Fibroblast of pulmonary artery (primary cell): Measurements from ENCODE around the gene HOXA4.

Source experiments
- DNase-seq: peaks from one replicate; pipeline ENCODE4 v3.0.0-alpha.2; 2010; ENCODE audit warnings: low read depth
- H3K4me3 ChIP-seq: replicated peaks from 2 replicates; pipeline ENCODE4 v1.5.1; 2011; ENCODE audit warnings: low read depth, mild to moderate bottlenecking, control low read depth, low read length, moderate library complexity
- TF ChIP-seq, protein P1 (sequence below): IDR thresholded peaks from 2 replicates; pipeline ENCODE4 v1.5.1; 2011; ENCODE audit warnings: mild to moderate bottlenecking, control low read depth, low read length, inconsistent platforms; ENCODE audit errors: missing control alignments

The HOXA4 gene

GRCh38 chr7:27143023-27143949 lies 12.7 kb upstream of the HOXA4 start, which contains the start of gene HOXA5:
Gene HOXA5, minus strand, starts transcription at chr7:27143681. Its CDS starts 74 bp downstream, at chr7:27143607.
- peak; percentile 84 for DNase-seq
- H3K4me3 ChIP-seq: peak within 1 kb of the TSS; percentile 48
- TF ChIP-seq, protein P1, sequence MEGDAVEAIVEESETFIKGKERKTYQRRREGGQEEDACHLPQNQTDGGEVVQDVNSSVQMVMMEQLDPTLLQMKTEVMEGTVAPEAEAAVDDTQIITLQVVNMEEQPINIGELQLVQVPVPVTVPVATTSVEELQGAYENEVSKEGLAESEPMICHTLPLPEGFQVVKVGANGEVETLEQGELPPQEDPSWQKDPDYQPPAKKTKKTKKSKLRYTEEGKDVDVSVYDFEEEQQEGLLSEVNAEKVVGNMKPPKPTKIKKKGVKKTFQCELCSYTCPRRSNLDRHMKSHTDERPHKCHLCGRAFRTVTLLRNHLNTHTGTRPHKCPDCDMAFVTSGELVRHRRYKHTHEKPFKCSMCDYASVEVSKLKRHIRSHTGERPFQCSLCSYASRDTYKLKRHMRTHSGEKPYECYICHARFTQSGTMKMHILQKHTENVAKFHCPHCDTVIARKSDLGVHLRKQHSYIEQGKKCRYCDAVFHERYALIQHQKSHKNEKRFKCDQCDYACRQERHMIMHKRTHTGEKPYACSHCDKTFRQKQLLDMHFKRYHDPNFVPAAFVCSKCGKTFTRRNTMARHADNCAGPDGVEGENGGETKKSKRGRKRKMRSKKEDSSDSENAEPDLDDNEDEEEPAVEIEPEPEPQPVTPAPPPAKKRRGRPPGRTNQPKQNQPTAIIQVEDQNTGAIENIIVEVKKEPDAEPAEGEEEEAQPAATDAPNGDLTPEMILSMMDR: peak; percentile 9

DNA sequence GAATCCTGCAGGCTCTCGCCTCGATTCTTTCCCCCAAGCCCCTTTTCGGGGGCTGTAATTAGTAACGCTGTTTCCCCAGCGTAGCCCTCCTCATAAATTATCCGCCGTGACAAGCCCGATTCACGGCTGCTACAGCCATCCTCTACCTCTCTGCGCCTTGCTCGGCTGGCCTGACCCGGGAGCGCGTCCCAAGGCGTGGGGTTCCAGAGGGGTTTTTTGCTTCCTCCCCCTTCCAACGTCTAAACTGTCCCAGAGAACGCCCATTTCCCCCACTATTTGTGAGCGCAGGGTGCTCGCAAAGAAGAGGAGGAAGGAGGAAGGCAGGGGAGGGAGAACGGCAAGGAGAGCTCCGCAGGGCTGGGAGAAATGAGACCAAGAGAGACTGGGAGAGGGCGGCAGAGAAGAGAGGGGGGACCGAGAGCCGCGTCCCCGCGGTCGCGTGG lies 12.0 kb upstream of the HOXA4 start:
- DNase-seq: no peak
- TF ChIP-seq, protein P1: no peak
- H3K4me3 ChIP-seq: peak overlapping the region; percentile 48

GRCh38 chr7:27141923-27142579 lies 11.5 kb upstream of the HOXA4 start:
- H3K4me3 ChIP-seq: peak overlapping the region; percentile 48
- TF ChIP-seq, protein P1: no peak

GRCh38 chr7:27141137-27141922 lies 10.8 kb upstream of the HOXA4 start:
- no peak for DNase-seq
- TF ChIP-seq, protein P1: no peak
- H3K4me3 ChIP-seq: peak overlapping the region; percentile 48

More at GRCh38 chr7:27141923-27142579, 11.5 kb upstream of the HOXA4 start:
- no peak for DNase-seq

- DNase-seq: no peak
- no peak overlapping the region for H3K4me3 ChIP-seq
- TF ChIP-seq, protein P1: no peak
Measured at GRCh38 chr7:27140126-27140857, 9.7 kb upstream of the HOXA4 start.
